HepG2 (cell line): ENCODE measurements around the gene TMEM97. TPM values are rescaled to one million over a fixed set of nuclear protein-coding genes. Genes with fewer than 3 reads are reported as not detected.

Experiments used
- ATF6 ChIP-seq: sonication (generic); formaldehyde crosslinking; conservative IDR thresholded peaks from 2 replicates; pipeline ENCODE4 v1.4.0; 2020; ENCODE audit warnings: missing genetic modification reagents
- CAMTA2 ChIP-seq: sonication (generic); formaldehyde crosslinking; IDR thresholded peaks from 2 replicates; pipeline ENCODE4 v1.4.0; 2020; ENCODE audit warnings: mild to moderate bottlenecking, missing genetic modification reagents, borderline replicate concordance
- CBFB ChIP-seq: sonication (generic); formaldehyde crosslinking; IDR thresholded peaks from 2 replicates; pipeline ENCODE4 v1.4.0; 2020; ENCODE audit warnings: missing genetic modification reagents
- CCAR2 ChIP-seq: fragments of 200-400 bp; formaldehyde crosslinking; optimal IDR thresholded peaks from 2 replicates; pipeline ENCODE3; 2018; ENCODE audit warnings: low read depth, mild to moderate bottlenecking, low read length, moderate library complexity
- E2F5 ChIP-seq: sonication (generic); formaldehyde crosslinking; conservative IDR thresholded peaks from 2 replicates; pipeline ENCODE4 v1.4.0; 2020; ENCODE audit warnings: missing genetic modification reagents
- GABPB1 ChIP-seq: IDR thresholded peaks from 2 replicates; pipeline ENCODE4 v1.6.1; 2016; ENCODE audit warnings: mild to moderate bottlenecking, missing genetic modification reagents, moderate library complexity, missing compliant biosample characterization
- GATAD2A ChIP-seq: IDR thresholded peaks from 2 replicates; pipeline ENCODE4 v1.6.1; 2016
- HNRNPK ChIP-seq: fragments of 200-400 bp; formaldehyde crosslinking; IDR thresholded peaks from 2 replicates; pipeline ENCODE4 v1.6.1; 2018; ENCODE audit warnings: low read length, low read depth, moderate library complexity, mild to moderate bottlenecking; ENCODE audit not compliant: poor library complexity, severe bottlenecking
- KDM1A ChIP-seq: IDR thresholded peaks from 2 replicates; pipeline ENCODE4 v1.6.1; 2016; ENCODE audit warnings: missing compliant biosample characterization
- MAF1 ChIP-seq: sonication (generic); formaldehyde crosslinking; IDR thresholded peaks from 2 replicates; pipeline ENCODE4 v1.5.0; 2020; ENCODE audit warnings: missing genetic modification reagents, borderline replicate concordance
- NFKB2 ChIP-seq: sonication (generic); formaldehyde crosslinking; IDR thresholded peaks from 2 replicates; pipeline ENCODE4 v1.4.0; 2020; ENCODE audit warnings: missing genetic modification reagents, borderline replicate concordance
- NFYB ChIP-seq: sonication (generic); formaldehyde crosslinking; IDR thresholded peaks from 2 replicates; pipeline ENCODE4 v1.4.0; 2020; ENCODE audit warnings: missing genetic modification reagents
- NRL ChIP-seq: sonication (generic); formaldehyde crosslinking; IDR thresholded peaks from 2 replicates; pipeline ENCODE4 v1.5.0; 2020; ENCODE audit warnings: missing genetic modification reagents, mild to moderate bottlenecking, moderate library complexity, borderline replicate concordance
- SP2 ChIP-seq: sonication (generic); formaldehyde crosslinking; IDR thresholded peaks from 2 replicates; pipeline ENCODE4 v1.5.1; 2020; ENCODE audit warnings: mild to moderate bottlenecking, missing genetic modification reagents
- TCF7L2 ChIP-seq: IDR thresholded peaks from 2 replicates; pipeline ENCODE4 v1.6.1; 2011; ENCODE audit warnings: mild to moderate bottlenecking, low read depth, low read length, moderate library complexity
- ZBTB1 ChIP-seq: sonication (generic); formaldehyde crosslinking; IDR thresholded peaks from 2 replicates; pipeline ENCODE4 v1.4.0; 2020; ENCODE audit warnings: missing genetic modification reagents, borderline replicate concordance
- ZBTB44 ChIP-seq: sonication (generic); formaldehyde crosslinking; IDR thresholded peaks from 2 replicates; pipeline ENCODE4 v1.4.0; 2020; ENCODE audit warnings: missing genetic modification reagents
- ZNF703 ChIP-seq: sonication (generic); formaldehyde crosslinking; IDR thresholded peaks from 2 replicates; pipeline ENCODE4 v1.5.1; 2020; ENCODE audit warnings: missing genetic modification reagents, mild to moderate bottlenecking, moderate library complexity, borderline replicate concordance
- ZNF766 ChIP-seq: sonication (generic); formaldehyde crosslinking; IDR thresholded peaks from 2 replicates; pipeline ENCODE4 v1.5.0; 2020; ENCODE audit warnings: missing genetic modification reagents, borderline replicate concordance
- ZNF768 ChIP-seq: sonication (generic); formaldehyde crosslinking; IDR thresholded peaks from 2 replicates; pipeline ENCODE4 v1.4.0; 2020; ENCODE audit warnings: missing genetic modification reagents
- ZSCAN30 ChIP-seq: sonication (generic); formaldehyde crosslinking; IDR thresholded peaks from 2 replicates; pipeline ENCODE4 v1.5.0; 2020; ENCODE audit warnings: mild to moderate bottlenecking, missing genetic modification reagents
- polyA plus RNA-seq, 8 experiments: library from polyadenylated mRNA; depleted of rRNA in 3 of 8; stranded (reverse) in 7 of 8; unstranded in 1 of 8; fragments of >200 nt; fragmentation: Illumina TruSeq in 4 of 8; extraction: Trizol in 4 of 8; gene quantifications; 2 replicates each; pipeline versions ENCODE4 v1.2.1 to v1.2.3, GENCODE V29; 2011 to 2016; ENCODE audit warnings: low read depth in 4 of 8, missing spikeins in 1 of 8, mixed read lengths in 1 of 8; ENCODE audit not compliant: insufficient read depth in 1 of 8
- total RNA-seq, 5 experiments: library from RNA; depleted of rRNA; stranded (reverse); fragments of >200 nt; fragmentation: Illumina TruSeq; extraction: Trizol; gene quantifications; 2 replicates each; pipeline ENCODE4 v1.2.3, GENCODE V29; 2016; ENCODE audit warnings: low read depth in 1 of 5
- TF ChIP-seq, protein P1 (sequence below): sonication (generic); formaldehyde crosslinking; conservative IDR thresholded peaks from 2 replicates; pipeline ENCODE4 v1.4.0; 2020; ENCODE audit warnings: mild to moderate bottlenecking, missing genetic modification reagents, moderate library complexity

Gene TMEM97
- total and polyA plus RNA-seq, 2 of the 13 experiments (the other 11 are each of a cell fraction or from before 2014, with no cell fraction given), result 69.6 to 137 TPM

DNA sequence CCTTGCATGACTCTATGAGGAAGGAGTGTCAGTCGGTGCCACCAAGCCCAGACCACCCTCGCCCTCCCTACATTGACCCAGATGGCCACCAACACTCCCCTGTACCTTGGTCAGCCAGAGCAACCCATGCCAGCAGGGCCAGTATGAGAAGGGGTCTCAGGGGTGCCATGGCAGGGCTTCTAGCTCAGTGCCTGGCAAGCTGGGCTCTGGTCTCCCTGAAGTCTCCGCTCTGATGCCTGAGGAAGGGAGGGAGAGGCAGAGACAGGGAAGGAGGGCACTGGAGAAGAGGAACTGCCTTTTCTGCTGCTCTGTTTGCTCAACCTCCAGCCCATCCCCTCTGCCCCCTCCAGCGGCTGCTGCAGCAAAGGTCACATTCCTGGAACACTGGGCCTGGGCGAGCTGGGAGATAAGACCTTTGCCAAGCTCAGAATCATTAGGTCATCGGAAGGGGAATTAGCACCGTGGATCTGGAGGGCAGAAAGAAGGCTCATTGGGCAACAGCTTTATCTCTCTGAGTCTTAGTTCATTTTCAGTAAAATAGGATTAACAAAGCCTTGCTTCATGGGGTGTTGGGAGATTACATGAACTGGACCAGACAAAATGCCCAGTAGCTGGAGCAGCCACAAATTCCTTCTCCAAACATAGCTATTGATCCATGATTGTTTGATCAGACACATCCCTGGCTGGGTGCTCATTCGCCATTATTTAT is 51.2 kb downstream of the TMEM97 start, which contains the start of gene VTN (continued):
- TF ChIP-seq E2F5 (CRISPR knock-in tag) (no peak), NFKB2 (0 out of 2 replicates have a peak, but pooled peaks have one; percentile 52), ZBTB1 (CRISPR knock-in tag) (no peak), CAMTA2 (CRISPR knock-in tag) (no peak), KDM1A (CRISPR knock-in tag) (peak; percentile 84), ZSCAN30 (CRISPR knock-in tag) (no peak), GABPB1 (CRISPR knock-in tag) (no peak; the same call in 1 of the 2 replicates), NRL (CRISPR knock-in tag) (peak; percentile 76; the same call in 1 of the 2 replicates), ZNF703 (CRISPR knock-in tag) (no peak; the same call in 1 of the 2 replicates), GATAD2A (CRISPR knock-in tag) (peak; percentile 98), TCF7L2 (peak; percentile 59; the same call in 1 of the 2 replicates), MAF1 (CRISPR knock-in tag) (peak; percentile 74; the same call in 1 of the 2 replicates), CBFB (CRISPR knock-in tag) (no peak), ATF6 (CRISPR knock-in tag) (0 out of 2 replicates have a peak, but pooled peaks have one; percentile 41), SP2 (no peak), CCAR2 (no peak), ZBTB44 (CRISPR knock-in tag) (peak; percentile 42; the same call in 1 of the 2 replicates), HNRNPK (no peak), ZNF766 (CRISPR knock-in tag) (0 out of 2 replicates have a peak, but pooled peaks have one; percentile 45), ZNF768 (peak; percentile 27; the same call in 1 of the 2 replicates), NFYB (no peak)
- TF ChIP-seq, protein P1, sequence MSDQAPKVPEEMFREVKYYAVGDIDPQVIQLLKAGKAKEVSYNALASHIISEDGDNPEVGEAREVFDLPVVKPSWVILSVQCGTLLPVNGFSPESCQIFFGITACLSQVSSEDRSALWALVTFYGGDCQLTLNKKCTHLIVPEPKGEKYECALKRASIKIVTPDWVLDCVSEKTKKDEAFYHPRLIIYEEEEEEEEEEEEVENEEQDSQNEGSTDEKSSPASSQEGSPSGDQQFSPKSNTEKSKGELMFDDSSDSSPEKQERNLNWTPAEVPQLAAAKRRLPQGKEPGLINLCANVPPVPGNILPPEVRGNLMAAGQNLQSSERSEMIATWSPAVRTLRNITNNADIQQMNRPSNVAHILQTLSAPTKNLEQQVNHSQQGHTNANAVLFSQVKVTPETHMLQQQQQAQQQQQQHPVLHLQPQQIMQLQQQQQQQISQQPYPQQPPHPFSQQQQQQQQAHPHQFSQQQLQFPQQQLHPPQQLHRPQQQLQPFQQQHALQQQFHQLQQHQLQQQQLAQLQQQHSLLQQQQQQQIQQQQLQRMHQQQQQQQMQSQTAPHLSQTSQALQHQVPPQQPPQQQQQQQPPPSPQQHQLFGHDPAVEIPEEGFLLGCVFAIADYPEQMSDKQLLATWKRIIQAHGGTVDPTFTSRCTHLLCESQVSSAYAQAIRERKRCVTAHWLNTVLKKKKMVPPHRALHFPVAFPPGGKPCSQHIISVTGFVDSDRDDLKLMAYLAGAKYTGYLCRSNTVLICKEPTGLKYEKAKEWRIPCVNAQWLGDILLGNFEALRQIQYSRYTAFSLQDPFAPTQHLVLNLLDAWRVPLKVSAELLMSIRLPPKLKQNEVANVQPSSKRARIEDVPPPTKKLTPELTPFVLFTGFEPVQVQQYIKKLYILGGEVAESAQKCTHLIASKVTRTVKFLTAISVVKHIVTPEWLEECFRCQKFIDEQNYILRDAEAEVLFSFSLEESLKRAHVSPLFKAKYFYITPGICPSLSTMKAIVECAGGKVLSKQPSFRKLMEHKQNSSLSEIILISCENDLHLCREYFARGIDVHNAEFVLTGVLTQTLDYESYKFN (CRISPR knock-in tag), result peak; percentile 99
